PC-9 (cell line): ENCODE results near the gene AGBL2.

ENCODE experiments used
- EZH2 ChIP-seq: fragments of 200-600 bp; sonication (generic); IDR thresholded peaks from 2 replicates; pipeline ENCODE4 v1.8.0; 2017; ENCODE audit warnings: antibody characterized with exemption, low read depth
- TF ChIP-seq, protein P1 (sequence below): fragments of 200-600 bp; sonication (generic); conservative IDR thresholded peaks from 2 replicates; pipeline ENCODE4 v1.6.1; 2017; ENCODE audit warnings: mixed run types, antibody characterized with exemption, mild to moderate bottlenecking, moderate library complexity

DNA sequence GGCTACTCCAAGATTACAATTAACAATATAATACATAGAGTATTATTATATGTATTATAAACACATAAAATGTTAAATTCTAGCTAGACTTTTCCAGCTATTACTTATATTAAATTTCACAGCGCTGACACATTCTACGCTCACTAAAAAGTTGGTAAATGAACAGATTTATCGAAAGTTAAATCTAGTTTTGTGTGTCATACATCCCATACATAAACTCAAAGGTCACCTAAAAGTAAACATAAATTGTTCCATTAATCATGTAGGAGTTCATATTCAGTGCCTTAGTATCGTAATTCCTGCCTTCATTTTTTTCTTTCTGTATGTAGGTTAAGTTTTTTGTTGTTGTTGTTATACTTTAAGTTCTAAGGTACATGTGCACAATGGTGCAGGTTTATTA, 41.0 kb upstream of the AGBL2 start:
- TF ChIP-seq EZH2, result no peak
- TF ChIP-seq, protein P1, sequence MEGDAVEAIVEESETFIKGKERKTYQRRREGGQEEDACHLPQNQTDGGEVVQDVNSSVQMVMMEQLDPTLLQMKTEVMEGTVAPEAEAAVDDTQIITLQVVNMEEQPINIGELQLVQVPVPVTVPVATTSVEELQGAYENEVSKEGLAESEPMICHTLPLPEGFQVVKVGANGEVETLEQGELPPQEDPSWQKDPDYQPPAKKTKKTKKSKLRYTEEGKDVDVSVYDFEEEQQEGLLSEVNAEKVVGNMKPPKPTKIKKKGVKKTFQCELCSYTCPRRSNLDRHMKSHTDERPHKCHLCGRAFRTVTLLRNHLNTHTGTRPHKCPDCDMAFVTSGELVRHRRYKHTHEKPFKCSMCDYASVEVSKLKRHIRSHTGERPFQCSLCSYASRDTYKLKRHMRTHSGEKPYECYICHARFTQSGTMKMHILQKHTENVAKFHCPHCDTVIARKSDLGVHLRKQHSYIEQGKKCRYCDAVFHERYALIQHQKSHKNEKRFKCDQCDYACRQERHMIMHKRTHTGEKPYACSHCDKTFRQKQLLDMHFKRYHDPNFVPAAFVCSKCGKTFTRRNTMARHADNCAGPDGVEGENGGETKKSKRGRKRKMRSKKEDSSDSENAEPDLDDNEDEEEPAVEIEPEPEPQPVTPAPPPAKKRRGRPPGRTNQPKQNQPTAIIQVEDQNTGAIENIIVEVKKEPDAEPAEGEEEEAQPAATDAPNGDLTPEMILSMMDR, result no peak
